NCI-H1417 treated with DMSO at 0.1 percent for 48 hours (cell line): Measurements from ENCODE around the gene EMX1.

ENCODE experiments used
- DNase-seq: peaks from one replicate; lab custom pipeline; 2025; lab: John Stamatoyannopoulos, UW

Gene EMX1

GRCh38 chr2:72942881-72943418 is 25.6 kb downstream of the EMX1 start:
- no peak for DNase-seq

GRCh38 chr2:72943540-72944395 is 26.4 kb downstream of the EMX1 start:
- no peak for DNase-seq

- no peak for DNase-seq
Observed at GRCh38 chr2:72944804-72945449, 27.6 kb downstream of the EMX1 start.

GRCh38 chr2:72945450-72946019 is 28.2 kb downstream of the EMX1 start:
- no peak for DNase-seq

- DNase-seq = no peak
Observed at GRCh38 chr2:72946466-72946865, 29.1 kb downstream of the EMX1 start.

GRCh38 chr2:72947952-72948830 is 30.9 kb downstream of the EMX1 start:
- DNase-seq = no peak

- no peak for DNase-seq
Observed at GRCh38 chr2:72949045-72949444, 31.7 kb downstream of the EMX1 start.

GRCh38 chr2:72949642-72950041 is 32.3 kb downstream of the EMX1 start:
- DNase-seq = no peak

GRCh38 chr2:72950558-72951255 is 33.4 kb downstream of the EMX1 start:
- no peak for DNase-seq

- DNase-seq = no peak
Observed at GRCh38 chr2:72951303-72952095, 34.2 kb downstream of the EMX1 start.

- no peak for DNase-seq
Observed at GRCh38 chr2:72952110-72952823, 34.9 kb downstream of the EMX1 start.

- no peak for DNase-seq
Observed at GRCh38 chr2:72952961-72953360, 35.6 kb downstream of the EMX1 start.

- DNase-seq = no peak
Observed at GRCh38 chr2:72953528-72953927, 36.2 kb downstream of the EMX1 start.

GRCh38 chr2:72953976-72954375 is 36.7 kb downstream of the EMX1 start:
- DNase-seq = no peak

- DNase-seq = no peak
Observed at GRCh38 chr2:72954376-72955227, 37.3 kb downstream of the EMX1 start.

- DNase-seq = no peak
Observed at GRCh38 chr2:72955228-72956049, 38.1 kb downstream of the EMX1 start.

- DNase-seq = no peak
Observed at GRCh38 chr2:72956050-72956395, 38.7 kb downstream of the EMX1 start.

GRCh38 chr2:72956936-72957335 is 39.6 kb downstream of the EMX1 start:
- no peak for DNase-seq
